GM18867 (cell line): ENCODE measurements around the gene CFAP100.
A peak's percentile ranks its signal among the peaks of the same experiment; 100 is the strongest.

Experiments used
- ATAC-seq: cut with Tn5 transposase; IDR thresholded peaks from one replicate; pipeline ENCODE4 v1.9.1; 2021; ENCODE audit warnings: mild to moderate bottlenecking, moderate library complexity; ENCODE audit not compliant: unreplicated experiment

Gene CFAP100

DNA sequence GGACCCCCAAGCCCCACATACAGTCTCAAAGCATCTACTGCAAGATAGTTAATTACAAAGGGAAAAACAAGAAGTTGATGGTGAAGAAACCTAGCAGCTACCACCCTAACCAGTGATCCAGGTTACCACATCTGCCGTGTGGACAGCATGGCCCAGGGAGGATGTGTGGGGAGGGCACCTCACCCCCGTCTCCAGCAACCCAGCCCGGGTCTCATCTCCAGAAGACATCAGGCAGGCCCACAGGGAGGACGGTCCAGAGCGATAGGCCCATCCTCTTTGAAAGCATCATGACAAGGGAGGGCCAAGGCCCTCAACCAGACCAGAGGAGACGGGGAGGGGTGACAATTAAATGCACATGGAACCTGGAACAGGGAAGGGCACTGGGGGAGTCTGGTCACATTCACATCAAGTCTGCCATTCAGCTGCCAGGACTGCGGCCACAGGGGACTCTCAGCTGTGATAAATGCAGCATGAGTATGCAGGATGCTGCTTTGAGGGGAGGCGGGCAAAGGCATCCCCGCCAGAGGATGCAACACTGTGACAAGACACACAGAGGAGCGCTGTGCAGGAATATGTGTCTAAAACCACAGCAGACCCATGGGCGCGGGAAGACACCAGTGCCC, 62.2 kb downstream of the CFAP100 start:
- no peak for ATAC-seq

- no peak for ATAC-seq
Observed at GRCh38 chr3:126459111-126459762, 64.5 kb downstream of the CFAP100 start.

DNA sequence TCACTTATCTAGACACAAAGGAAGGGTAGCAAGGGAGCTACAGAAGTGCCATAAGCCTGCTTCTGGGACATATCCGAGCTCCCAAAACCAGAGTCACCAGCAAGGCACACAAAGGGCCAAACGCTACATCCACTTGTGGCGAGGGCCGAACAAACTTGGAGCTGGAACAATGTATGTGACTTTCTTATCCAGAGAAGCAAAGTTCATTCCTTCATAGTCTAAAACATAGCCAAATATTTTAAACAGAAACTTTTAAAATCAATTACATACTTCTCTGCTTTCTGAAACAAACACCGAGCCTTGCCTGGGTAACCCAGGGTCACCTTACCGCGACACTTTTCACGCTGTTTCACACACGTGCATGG, 65.0 kb downstream of the CFAP100 start:
- ATAC-seq = no peak

GRCh38 chr3:126460381-126460780, 65.7 kb downstream of the CFAP100 start:
- ATAC-seq = no peak

DNA sequence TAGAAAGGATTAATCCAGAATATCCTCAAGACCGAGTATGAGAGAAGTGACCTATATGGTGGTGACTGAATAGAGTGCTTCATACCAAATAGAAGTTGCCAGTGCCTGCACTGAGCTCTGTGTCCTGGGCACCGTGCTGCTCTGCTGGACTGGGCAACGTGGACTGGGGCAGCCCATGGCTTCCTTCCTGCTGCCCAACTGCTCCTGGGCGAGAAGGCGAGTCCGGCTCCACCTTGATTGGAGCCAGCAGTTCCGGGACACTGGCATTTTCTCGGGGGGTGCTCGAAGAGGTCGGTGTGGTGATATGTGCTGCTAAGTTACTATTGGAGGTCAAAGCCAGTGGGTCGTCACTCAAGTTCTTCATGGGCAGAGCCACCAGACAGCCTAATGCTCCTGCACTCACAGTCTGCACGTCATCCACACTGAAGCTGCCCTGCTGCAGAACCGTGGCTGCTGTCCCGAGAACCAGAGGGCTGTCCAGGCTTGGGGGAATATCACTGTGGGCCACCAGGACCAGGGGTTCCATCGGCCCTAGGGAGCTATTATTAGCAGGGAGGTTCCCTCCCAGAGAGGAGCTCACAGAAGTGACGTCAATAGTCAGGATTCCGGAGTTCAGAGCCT, 66.9 kb downstream of the CFAP100 start:
- ATAC-seq = no peak

DNA sequence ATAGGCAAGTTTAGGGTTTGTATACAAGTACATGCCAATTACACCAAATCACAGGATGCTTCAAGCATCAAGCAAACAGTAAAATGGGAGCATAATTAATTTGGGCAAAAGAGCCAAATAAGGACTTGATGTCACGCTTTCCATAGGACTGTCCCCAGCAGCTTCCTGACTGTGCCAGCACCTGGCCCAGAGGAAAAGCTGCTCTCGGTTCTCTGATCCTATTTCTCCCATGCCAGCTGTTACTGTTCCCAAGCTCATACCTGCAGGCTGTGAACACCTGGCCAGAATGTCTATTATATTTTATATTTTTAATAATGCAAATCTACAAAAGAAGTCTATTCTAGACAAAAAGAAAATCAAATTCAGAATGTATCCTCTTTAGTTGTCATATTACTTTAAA, 68.8 kb downstream of the CFAP100 start:
- no peak for ATAC-seq

DNA sequence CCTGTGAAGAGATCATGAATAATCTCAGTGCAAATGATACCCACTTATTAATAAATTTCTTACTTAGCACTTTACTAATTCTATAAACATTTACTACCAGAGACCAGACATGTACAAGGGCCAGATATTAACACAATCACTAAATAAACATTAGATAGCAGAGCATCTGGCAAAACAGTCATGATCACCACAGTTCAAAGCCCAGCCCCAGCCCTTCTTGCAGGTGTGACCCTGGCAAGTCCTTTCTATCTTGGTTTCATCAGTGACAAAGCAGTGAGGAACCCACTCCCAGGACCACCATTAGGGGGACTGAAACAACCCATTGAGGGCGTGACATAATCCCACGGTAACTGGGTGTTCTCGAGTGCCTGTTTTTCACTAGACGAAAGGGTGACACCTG, 69.4 kb downstream of the CFAP100 start:
- no peak for ATAC-seq

GRCh38 chr3:126464494-126464893, 69.8 kb downstream of the CFAP100 start:
- ATAC-seq = no peak

- ATAC-seq = no peak
Observed at GRCh38 chr3:126464997-126465396, 70.3 kb downstream of the CFAP100 start.

DNA sequence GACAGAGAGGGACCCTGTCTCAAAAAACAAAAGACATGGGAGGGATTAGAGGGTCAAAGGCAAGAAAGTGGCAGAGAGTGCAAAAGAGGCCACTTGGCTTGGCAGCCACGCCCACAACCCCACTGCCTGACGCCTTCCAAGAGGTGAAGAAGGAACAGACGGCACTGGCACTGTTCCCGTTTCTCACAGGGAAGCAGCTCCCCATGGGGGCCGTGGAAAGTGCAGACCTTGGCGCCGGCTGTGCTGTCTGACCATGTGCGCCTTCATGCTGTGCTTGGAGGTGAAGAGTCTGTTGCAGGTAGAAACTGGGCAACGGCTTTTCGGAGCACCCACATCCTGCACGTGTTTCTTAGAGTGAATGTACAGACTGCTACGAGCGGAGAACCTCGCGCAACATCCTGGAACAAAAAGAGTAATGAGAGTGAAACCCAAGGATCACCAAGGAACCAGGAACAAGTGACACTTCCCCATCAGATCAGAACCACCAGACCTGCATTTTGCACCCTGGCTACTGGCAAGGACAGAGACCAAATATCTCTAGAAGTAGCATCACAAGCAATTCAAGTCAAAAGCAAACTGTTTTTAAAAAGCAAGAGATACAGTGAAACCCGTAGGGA, 71.3 kb downstream of the CFAP100 start:
- no peak for ATAC-seq

DNA sequence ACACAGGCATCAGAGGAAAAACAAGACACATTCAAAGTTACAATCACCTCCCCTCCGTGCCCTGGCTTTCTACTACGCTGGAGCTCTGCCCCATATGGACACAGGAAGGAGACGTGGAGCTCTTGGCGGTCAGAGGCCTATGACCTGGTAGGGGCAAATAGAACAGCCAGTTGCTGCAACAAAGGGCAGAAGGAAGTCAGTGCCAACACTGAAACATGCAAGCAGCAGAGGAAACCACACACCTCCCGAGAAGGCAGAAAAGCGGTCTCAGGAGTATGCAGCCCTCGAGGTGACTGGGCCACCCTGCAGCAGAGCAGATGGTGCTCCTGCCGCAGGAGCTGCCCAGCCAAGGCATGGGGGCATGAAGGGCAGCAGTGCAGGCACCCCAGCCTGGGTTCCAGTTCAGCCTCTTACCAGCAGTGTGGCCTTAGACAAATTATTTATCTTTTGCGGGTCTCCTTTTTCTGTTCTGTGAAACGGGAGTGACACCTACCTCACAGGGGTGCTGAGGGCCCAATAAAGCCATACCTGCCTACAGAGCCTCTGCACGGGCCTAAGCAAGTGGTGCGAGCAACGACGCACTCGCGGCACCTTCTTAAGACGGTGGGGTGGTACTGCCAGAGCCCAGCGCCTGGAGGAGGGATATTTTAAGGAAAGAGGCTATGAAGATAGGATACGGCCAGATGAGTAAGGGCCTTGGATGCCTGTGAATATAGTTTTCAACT, 72.3 kb downstream of the CFAP100 start:
- ATAC-seq = no peak

DNA sequence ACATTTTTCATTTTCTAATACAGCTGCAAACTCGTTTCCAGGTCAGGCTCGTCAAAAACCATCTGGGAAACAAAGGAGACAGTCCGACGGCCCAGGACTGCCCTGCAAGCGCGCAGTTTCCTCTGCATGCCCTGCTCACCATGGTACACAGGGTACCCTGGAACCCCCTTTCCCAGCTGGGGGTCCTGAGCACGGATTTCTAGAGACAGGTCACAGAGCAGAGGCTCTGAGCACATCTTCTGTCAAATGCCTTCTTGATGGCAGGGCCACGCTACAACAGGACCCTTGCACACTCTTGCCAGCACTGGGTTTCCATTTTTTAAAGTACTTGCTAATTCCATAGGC, 72.9 kb downstream of the CFAP100 start:
- no peak for ATAC-seq

DNA sequence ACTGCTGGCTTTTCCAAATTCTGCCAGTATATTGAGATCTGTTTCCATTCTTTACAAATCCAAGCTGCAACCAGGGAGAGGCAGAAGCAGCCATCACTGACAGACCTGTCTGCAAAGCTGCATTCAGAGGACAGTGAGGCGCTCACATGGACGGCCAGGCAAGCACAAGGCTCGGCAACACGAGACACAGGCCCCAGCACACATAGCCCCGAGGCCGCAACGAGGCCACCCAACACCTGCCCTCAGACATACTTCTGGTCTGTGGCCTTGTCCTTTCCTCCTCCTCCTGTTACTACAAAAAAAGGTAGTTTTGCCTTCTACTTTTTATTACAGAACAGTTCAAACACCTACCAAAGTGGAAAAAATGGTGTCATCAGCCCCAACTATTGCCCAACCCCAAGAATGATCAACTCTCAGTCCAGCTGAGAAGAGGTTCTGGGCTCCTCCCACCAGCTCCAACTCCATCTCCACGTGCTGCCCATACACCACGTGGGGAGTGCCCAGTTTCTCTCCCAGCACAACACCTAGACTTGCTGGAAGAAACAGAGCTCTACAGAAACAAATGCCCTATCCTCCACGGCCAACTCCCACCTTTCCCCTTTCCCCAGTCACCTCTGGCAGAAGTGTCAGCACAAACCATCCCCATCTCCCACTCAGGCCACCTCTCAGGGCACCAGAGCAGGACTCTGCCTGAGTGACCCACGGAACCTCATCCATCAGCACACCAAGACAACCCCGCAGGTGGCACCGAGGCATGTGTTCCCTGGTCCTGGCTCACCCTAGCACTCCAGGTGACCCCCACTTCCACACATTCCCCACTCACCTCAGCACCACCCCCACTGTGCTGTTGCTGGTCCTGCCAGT, 73.6 kb downstream of the CFAP100 start:
- ATAC-seq = no peak

- ATAC-seq = no peak
Observed at GRCh38 chr3:126469479-126469878, 74.8 kb downstream of the CFAP100 start.

GRCh38 chr3:126472277-126473006, 77.7 kb downstream of the CFAP100 start:
- no peak for ATAC-seq

GRCh38 chr3:126473292-126474168, 78.8 kb downstream of the CFAP100 start:
- no peak for ATAC-seq

GRCh38 chr3:126474498-126475412, 80.0 kb downstream of the CFAP100 start:
- peak; percentile 20 for ATAC-seq
